ENCODE results near the gene GGTLC2.

GGTLC2 gene

DNA sequence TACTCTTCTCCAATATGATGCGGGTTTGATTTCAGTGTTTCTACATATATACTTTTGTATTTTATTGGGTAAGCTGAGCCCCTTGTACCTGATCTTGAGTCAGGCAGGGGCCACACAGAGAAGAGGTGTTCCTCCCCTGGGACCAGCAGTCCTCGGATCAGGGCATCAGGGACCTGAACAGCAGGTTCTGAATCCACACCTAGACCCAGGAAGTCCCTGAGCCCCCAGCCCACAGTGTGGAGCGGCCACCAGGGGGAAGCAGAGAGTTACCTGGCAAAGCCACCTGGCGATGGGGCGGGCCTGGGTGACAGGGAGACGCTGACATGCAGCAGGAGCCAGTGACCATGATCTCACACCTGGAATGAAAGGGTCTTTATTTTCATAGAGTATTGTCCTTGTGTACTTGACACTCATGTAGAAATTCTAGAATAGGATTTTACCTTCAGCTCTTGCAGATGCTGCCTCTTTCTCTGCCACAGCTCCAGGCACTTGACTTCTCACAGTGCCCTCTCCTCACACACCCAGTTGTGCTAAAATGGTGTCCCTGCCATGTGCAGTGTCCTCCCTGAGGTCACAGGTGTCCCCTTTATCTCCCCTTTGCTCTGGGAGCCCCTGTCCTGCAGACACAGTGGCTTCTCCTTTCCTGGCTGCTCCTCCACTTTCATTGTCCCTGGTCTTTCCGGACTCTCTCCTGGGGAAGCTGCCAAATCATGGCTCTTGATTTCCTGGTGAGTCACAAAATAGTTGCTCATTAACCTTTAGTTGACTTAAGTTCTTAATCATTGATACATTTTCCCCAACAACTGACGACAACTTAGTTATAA is 48.5 kb downstream of the GGTLC2 start:
- DNase-seq: no peak

- no peak for DNase-seq
Measured at GRCh38 chr22:22693531-22693884, 49.1 kb downstream of the GGTLC2 start.

- DNase-seq: no peak
Measured at GRCh38 chr22:22694106-22694505, 49.7 kb downstream of the GGTLC2 start.

DNA sequence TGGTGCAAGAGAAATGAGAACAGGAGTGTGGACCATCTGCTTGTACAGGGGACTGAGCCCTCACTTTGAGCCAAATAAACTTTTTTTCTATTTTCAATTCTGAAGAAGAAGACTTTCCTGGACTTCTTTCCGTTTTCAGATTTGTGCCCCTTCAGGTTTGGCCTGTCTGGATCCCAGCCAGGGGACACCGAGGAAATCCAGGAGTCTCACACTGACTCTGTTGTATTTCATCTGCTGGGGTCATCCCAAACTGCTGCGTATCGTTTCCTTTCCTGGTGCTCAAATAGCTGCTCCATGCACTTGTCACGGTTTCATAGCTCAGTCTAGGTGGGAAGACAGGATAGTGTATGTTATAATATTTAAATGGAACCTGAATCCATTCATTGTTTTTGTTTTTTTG is 51.7 kb downstream of the GGTLC2 start:
- no peak for DNase-seq
